H1 (cell line): ENCODE data around the gene ANAPC2. TPM values are rescaled to one million over a fixed set of nuclear protein-coding genes. Genes with fewer than 3 reads are reported as not detected.

Experiments used
- ATF2 ChIP-seq: IDR thresholded peaks from 2 replicates; pipeline ENCODE4 v1.6.1; 2012; ENCODE audit warnings: low read length, inconsistent platforms
- ATF3 ChIP-seq: IDR thresholded peaks from 2 replicates; pipeline ENCODE4 v1.6.1; 2011; ENCODE audit warnings: low read depth, mild to moderate bottlenecking, low read length; ENCODE audit not compliant: insufficient read depth
- BCL11A ChIP-seq, 2 experiments: IDR thresholded peaks; one replicate each; pipeline ENCODE4 v1.6.1; 2011; ENCODE audit warnings: low read depth in 2 of 2, low read length in 2 of 2, mild to moderate bottlenecking in 2 of 2
- CHD7 ChIP-seq: fragments of 300-600 bp; sonication (generic); IDR thresholded peaks from 2 replicates; pipeline ENCODE4 v1.7.1; 2012; ENCODE audit warnings: low read length, moderate library complexity, mild to moderate bottlenecking, inconsistent platforms; ENCODE audit not compliant: insufficient replicate concordance
- CTBP2 ChIP-seq: IDR thresholded peaks from 2 replicates; pipeline ENCODE4 v1.7.0; 2011; ENCODE audit warnings: borderline replicate concordance, mild to moderate bottlenecking, moderate library complexity, mixed read lengths, low read length; ENCODE audit not compliant: insufficient read depth, insufficient read length
- EP300 ChIP-seq, 2 experiments: IDR thresholded peaks; 1 replicate in 1 of 2; 2 replicates in 1 of 2; pipeline ENCODE4 v1.6.1; 2011 to 2012; ENCODE audit warnings: low read depth in 2 of 2, low read length in 2 of 2, mild to moderate bottlenecking in 2 of 2, borderline replicate concordance in 1 of 2, inconsistent platforms in 1 of 2, moderate library complexity in 1 of 2
- JUND ChIP-seq: IDR thresholded peaks from 2 replicates; pipeline ENCODE4 v1.6.1; 2011; ENCODE audit warnings: mild to moderate bottlenecking, improper control_type of control experiment, low read length
- KDM1A ChIP-seq: fragments of 200-600, 300-600 bp; sonication (generic); IDR thresholded peaks from 2 replicates; pipeline ENCODE4 v1.7.1; 2016; ENCODE audit warnings: mild to moderate bottlenecking, low read length, borderline replicate concordance
- TEAD4 ChIP-seq: IDR thresholded peaks from 2 replicates; pipeline ENCODE4 v1.6.1; 2012; ENCODE audit warnings: low read depth, low read length, inconsistent platforms, mixed read lengths
- polyA plus RNA-seq, 7 experiments: library from polyadenylated mRNA; depleted of rRNA in 3 of 7; stranded (reverse) in 5 of 7; unstranded in 2 of 7; fragments of >200 nt in 5 of 7; fragments of 200-250 nt in 2 of 7; gene quantifications; 1 replicate in 5 of 7; 2 replicates in 1 of 7; 4 replicates in 1 of 7; pipeline versions ENCODE4 v1.2.1 to v1.2.3, GENCODE V29; 2011 to 2013; ENCODE audit warnings: missing spikeins in 2 of 7, mixed read lengths in 2 of 7
- total RNA-seq: library from RNA; stranded (reverse); fragmentation: NEBNext Ultra II Directional; extraction: Animal tissue kit (Norgen Biotek cat#: 25700); gene quantifications from 2 replicates; pipeline ENCODE4 v1.2.1, GENCODE V29; 2021

Gene ANAPC2
- total and polyA plus RNA-seq, 2 of the 8 experiments (the other 6 are each of a cell fraction or from before 2014, with no cell fraction given) = 30.2 to 37.7 TPM

GRCh38 chr9:137186385-137186784 lies 2.0 kb downstream of the ANAPC2 start (continued):
- no peak for TF ChIP-seq CHD7
- TF ChIP-seq BCL11A (IDR thresholded peaks at IDR 0.05; ENCODE audit: low read depth in 2 of 2, low read length in 2 of 2) = no peak
- no peak for TF ChIP-seq EP300 (IDR thresholded peaks at IDR 0.05; ENCODE audit: borderline replicate concordance in 1 of 2, low read depth in 2 of 2, low read length in 2 of 2)
- TF ChIP-seq ATF3 = no peak
- no peak for TF ChIP-seq ATF2
- TF ChIP-seq KDM1A = no peak
- TF ChIP-seq CTBP2 = no peak
- no peak for TF ChIP-seq JUND
- TF ChIP-seq TEAD4 = no peak
